KMS-11 (cell line): Measurements from ENCODE around the gene GBP1.
"Not testable (repeated sequence)": the region's sequence is repeated elsewhere in the genome, so short reads cannot be mapped to it uniquely, and the experiment has no call there.

Experiments
- H2AFZ ChIP-seq: fragments of 200-600 bp; sonication (generic); 2 replicates; pipeline ENCODE4 v1.6.1; 2016; ENCODE audit warnings: antibody characterized with exemption, mixed run types, low read depth
- H3K27ac ChIP-seq: fragments of 200-600 bp; sonication (generic); 2 replicates; pipeline ENCODE4 v1.6.1; 2016; ENCODE audit warnings: mild to moderate bottlenecking, mixed run types
- H3K27me3 ChIP-seq: fragments of 200-600 bp; sonication (generic); 2 replicates; pipeline ENCODE4 v1.6.1; 2017; ENCODE audit warnings: mild to moderate bottlenecking, low read depth, mixed run types, moderate library complexity; ENCODE audit not compliant: insufficient read depth
- H3K36me3 ChIP-seq: fragments of 200-600 bp; sonication (generic); 2 replicates; pipeline ENCODE4 v1.6.1; 2017; ENCODE audit warnings: mild to moderate bottlenecking, mixed run types; ENCODE audit not compliant: insufficient read depth
- H3K4me1 ChIP-seq: fragments of 200-600 bp; sonication (generic); 2 replicates; pipeline ENCODE4 v1.6.1; 2016; ENCODE audit warnings: mild to moderate bottlenecking, low read depth, mixed run types; ENCODE audit not compliant: poor library complexity, severe bottlenecking
- H3K4me2 ChIP-seq: fragments of 200-600 bp; sonication (generic); 2 replicates; pipeline ENCODE4 v1.7.0; 2016; ENCODE audit warnings: mild to moderate bottlenecking, mixed run types
- H3K4me3 ChIP-seq: fragments of 200-600 bp; sonication (generic); IDR thresholded peaks from 2 replicates; pipeline ENCODE4 v1.6.1; 2017; ENCODE audit warnings: low read depth, low read length, mixed read lengths; ENCODE audit not compliant: insufficient read depth
- H3K79me2 ChIP-seq: fragments of 200-600 bp; sonication (generic); 2 replicates; pipeline ENCODE4 v1.6.1; 2016; ENCODE audit warnings: low read depth, mixed run types; ENCODE audit not compliant: insufficient read depth
- H3K9ac ChIP-seq: fragments of 200-600 bp; sonication (generic); 2 replicates; pipeline ENCODE4 v1.6.1; 2016; ENCODE audit warnings: mild to moderate bottlenecking, mixed run types
- H4K20me1 ChIP-seq: fragments of 200-600 bp; sonication (generic); 2 replicates; pipeline ENCODE4 v1.6.1; 2016; ENCODE audit warnings: mild to moderate bottlenecking, mixed run types; ENCODE audit not compliant: insufficient read depth
- CTCF ChIP-seq: fragments of 200-600 bp; sonication (generic); conservative IDR thresholded peaks from 2 replicates; pipeline ENCODE4 v1.6.1; 2017; ENCODE audit warnings: low read depth, mild to moderate bottlenecking, antibody characterized with exemption, low read length, moderate library complexity, mixed read lengths

Gene GBP1

DNA sequence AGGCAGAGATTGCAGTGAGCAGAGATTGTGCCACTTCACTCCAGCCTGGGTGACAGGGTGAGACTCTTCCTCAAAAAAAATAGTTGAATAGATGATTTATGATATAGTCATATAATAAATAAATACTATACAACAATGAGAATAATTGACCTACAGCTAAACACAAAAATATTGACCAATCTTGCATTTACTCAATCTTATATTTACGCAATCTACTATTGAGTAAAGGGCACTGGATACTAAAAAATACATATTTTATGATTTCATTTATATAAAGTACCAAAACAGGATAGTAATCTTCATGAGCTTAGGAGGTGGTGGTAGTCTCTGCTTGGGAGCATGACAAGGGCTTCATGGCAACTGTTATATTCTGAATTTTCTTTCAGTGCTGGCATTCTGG is 23.3 kb downstream of the GBP1 start:
- H3K4me1 ChIP-seq = no peaks in the 10 kb centered on the region
- no peak overlapping the region for H3K27ac ChIP-seq
- no peaks in the 10 kb centered on the region for H4K20me1 ChIP-seq
- no peak overlapping the region for H2AFZ ChIP-seq
- no peaks in the 10 kb centered on the region for H3K36me3 ChIP-seq
- no peak overlapping the region for H3K4me2 ChIP-seq
- no peak overlapping the region for H3K9ac ChIP-seq
- no peak overlapping the region for H3K4me3 ChIP-seq
- TF ChIP-seq CTCF = no peak
- H3K79me2 ChIP-seq = no peaks in the 10 kb centered on the region
- H3K27me3 ChIP-seq = no peaks in the 10 kb centered on the region

DNA sequence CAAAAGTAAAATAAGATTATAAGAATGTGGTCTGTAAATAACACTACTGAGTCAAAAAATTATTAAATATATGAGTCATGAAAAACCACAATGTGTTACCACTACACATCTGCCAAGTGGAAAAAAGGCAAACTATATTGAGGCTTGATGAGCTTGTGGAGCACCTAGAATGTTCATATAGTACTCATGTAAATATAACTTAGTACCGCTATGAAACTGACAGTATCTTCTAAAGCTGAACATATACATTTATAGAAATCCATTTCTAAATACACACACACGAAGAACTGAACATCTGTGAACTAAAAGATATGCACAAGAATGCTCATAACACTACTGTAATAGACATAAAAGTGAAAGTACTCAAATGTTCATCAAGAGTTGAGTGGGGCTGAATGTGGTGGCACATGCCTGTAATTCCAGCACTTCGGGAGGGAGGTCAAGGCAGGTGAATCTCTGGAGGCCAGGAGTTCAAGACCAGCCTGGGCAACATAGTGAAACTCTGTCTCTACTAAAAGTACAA is 23.8 kb downstream of the GBP1 start:
- Histone ChIP-seq H3K4me2 (no peak overlapping the region), H3K79me2 (no peaks in the 10 kb centered on the region), H3K36me3 (no peaks in the 10 kb centered on the region), H4K20me1 (no peaks in the 10 kb centered on the region), H3K9ac (no peak overlapping the region), H3K27me3 (no peaks in the 10 kb centered on the region), H3K4me1 (no peaks in the 10 kb centered on the region), H2AFZ (no peak overlapping the region), H3K27ac (no peak overlapping the region), H3K4me3 (no peak overlapping the region)
- no peak for TF ChIP-seq CTCF

DNA sequence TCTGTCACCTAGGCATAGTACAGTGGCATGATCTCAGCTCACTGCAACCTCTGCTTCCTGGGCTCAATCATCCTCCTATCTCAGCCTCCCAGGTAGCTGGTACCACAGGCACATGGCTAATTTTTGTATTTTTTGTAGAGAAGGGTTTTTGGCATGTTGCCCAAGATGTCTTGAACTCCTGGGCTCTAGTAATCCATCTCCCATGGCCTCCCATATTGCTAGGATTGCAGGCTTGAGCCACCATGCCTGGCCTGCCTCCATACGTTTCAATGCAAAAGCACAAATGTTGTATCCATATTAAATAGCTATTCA is 24.7 kb downstream of the GBP1 start:
- H3K4me2 ChIP-seq = no peak overlapping the region
- H4K20me1 ChIP-seq = no peaks in the 10 kb centered on the region
- no peak overlapping the region for H3K27ac ChIP-seq
- no peaks in the 10 kb centered on the region for H3K36me3 ChIP-seq
- no peak overlapping the region for H3K9ac ChIP-seq
- TF ChIP-seq CTCF = no peak
- H3K4me1 ChIP-seq = no peaks in the 10 kb centered on the region
- no peaks in the 10 kb centered on the region for H3K79me2 ChIP-seq
- H3K27me3 ChIP-seq = no peaks in the 10 kb centered on the region
- no peak overlapping the region for H3K4me3 ChIP-seq
- no peak overlapping the region for H2AFZ ChIP-seq

DNA sequence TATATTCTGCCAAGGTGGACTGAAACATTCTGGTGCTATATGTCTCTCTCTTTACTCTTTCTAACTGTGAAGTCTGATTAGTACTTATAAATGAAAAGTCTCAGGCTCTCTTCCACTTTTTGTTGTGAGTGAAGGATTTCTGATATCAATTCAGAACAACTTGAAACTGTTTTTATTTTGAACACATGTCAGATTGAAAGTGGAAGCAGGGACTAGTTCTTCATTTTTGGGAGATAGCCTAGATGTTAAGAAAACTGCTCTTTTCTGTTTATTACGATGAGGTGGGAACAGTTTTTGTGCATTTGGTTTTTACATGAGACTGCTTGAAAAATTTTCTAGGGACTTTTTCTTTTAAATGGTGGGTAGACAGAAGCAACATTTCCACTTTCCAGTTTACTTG is 27.8 kb downstream of the GBP1 start:
- Histone ChIP-seq H3K4me2 (no peak overlapping the region), H3K27me3 (no peaks in the 10 kb centered on the region), H3K27ac (no peak overlapping the region), H2AFZ (no peak overlapping the region), H3K9ac (no peak overlapping the region), H3K4me3 (no peak overlapping the region), H3K4me1 (no peaks in the 10 kb centered on the region), H4K20me1 (no peaks in the 10 kb centered on the region), H3K79me2 (no peaks in the 10 kb centered on the region), H3K36me3 (no peaks in the 10 kb centered on the region)
- no peak for TF ChIP-seq CTCF

GRCh38 chr1:89035080-89035479 is 29.9 kb downstream of the GBP1 start:
- Histone ChIP-seq H4K20me1 (no peaks in the 10 kb centered on the region), H3K9ac (no peak overlapping the region), H3K36me3 (no peaks in the 10 kb centered on the region), H3K4me2 (no peak overlapping the region), H3K4me3 (no peak overlapping the region), H2AFZ (no peak overlapping the region), H3K79me2 (no peaks in the 10 kb centered on the region), H3K27ac (no peak overlapping the region), H3K27me3 (no peaks in the 10 kb centered on the region), H3K4me1 (no peaks in the 10 kb centered on the region)
- TF ChIP-seq CTCF = no peak

- not testable (repeated sequence) for H3K4me2 ChIP-seq, H3K36me3 ChIP-seq, H3K4me1 ChIP-seq
Measured at GRCh38 chr1:89034004-89034403, 31.0 kb downstream of the GBP1 start.

DNA sequence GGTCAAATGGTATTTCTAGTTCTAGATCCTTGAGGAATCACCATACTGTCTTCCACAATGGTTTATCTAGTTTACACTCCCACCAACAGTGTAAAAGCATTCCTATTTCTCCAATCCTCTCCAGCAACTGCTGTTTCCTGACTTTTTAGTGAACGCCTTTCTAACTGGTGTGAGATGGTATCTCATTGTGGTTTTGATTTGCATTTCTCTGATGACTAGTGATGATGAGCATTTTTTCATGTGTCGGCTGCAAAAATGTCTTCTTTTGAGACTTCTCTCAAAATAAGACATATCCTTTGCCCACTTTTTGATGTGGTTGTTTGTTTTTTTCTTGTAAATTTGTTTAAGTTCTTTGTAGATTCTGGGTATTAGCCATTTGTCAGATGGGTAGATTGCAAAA is 36.0 kb downstream of the GBP1 start:
- H2AFZ ChIP-seq, H3K79me2 ChIP-seq, H3K4me1 ChIP-seq, H3K27me3 ChIP-seq, H3K36me3 ChIP-seq, H3K9ac ChIP-seq, H3K4me3 ChIP-seq, H3K27ac ChIP-seq, H4K20me1 ChIP-seq, H3K4me2 ChIP-seq: not testable (repeated sequence)

More at GRCh38 chr1:89034004-89034403, 31.0 kb downstream of the GBP1 start:
- not testable (repeated sequence) for H3K4me3 ChIP-seq, H3K79me2 ChIP-seq, H3K9ac ChIP-seq, H3K27ac ChIP-seq, H3K27me3 ChIP-seq, H2AFZ ChIP-seq, H4K20me1 ChIP-seq
